Activated CD4-positive, CD25-positive, alpha-beta regulatory T cell treated with anti-CD3 and anti-CD28 coated beads, Interleukin-2, amount 50 U/mL, for 16 hours (primary cell): ENCODE results near the gene FOXL2NB.
A peak's percentile ranks its signal among the peaks of the same experiment; 100 is the strongest.
"Not testable (repeated sequence)": the region's sequence is repeated elsewhere in the genome, so short reads cannot be mapped to it uniquely, and the experiment has no call there.

ENCODE experiments used
- DNase-seq: peaks from one replicate; pipeline ENCODE4 v3.0.0-alpha.2; 2020; ENCODE audit warnings: low read depth, low spot score

The FOXL2NB gene

DNA sequence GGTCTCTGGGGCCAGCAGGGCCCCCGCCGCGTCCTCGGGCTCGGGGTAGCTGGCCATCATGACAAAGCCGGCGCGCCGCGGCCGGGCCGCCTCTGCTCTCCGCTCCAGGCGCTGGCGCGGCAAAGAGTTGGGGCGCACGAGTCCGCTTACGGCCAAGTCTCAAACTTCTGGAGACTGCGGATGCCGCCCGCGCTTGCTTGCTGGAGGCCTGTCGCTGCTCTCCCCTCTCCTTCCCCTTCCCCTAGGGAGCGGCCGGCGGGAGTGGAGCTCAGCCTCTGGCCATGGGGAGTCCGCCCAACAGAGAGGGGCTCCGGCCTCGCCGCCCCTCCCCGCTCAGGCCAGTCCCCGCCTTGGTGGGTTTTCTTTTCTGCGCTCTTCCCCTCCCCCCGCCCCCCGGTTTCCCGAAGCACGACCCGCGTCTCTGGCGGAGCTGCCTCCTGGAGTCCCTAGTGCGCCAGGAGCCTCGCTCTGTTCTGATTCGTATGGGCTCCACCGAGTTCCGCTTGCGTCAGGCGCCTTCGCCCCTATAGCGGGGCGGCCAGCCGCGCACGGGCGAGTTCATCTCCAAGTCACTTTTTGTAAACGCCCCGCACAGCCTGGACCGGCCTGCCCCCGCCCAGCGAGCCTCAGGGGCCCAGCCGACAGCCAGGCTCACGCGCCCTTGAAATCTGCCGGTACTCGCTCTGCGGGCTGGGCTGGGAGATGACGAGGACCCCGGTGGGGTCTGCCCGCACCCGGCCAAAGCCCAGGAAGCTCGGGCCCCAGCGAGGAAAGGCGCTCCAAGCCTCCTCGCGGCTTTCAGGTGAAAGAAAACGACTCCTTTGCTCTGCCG lies at the start of gene FOXL2NB, which contains the start of gene FOXL2:
FOXL2NB (plus strand) TSS at position 555 of the 832 bp plus-strand sequence; CDS start at position 703, 148 bp downstream.
FOXL2 (minus strand) TSS at position 475 of the 832 bp plus-strand sequence; CDS start at position 60, 415 bp downstream.
- no peak for DNase-seq

DNA sequence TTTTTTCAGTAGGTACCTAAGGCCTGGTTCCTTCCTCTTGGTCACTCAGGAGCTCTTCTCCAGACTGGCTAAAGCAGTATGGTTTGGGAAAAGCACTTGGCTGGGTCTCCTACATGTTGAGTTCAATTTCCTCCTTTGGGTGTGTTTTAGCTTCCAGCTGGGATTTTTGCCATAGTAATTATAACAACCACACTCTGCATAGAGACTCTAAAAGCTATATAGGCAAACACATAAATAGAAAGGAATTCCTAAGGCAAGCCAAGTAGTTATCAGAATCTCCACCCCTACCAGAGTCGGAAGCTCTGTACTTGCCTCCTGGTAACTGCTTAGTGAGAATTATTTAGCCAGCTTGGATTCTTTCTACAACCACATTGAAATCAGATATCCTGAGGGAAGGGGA lies 48.7 kb upstream of the FOXL2NB start:
- no peak for DNase-seq

GRCh38 chr3:138898708-138899107 lies 48.3 kb upstream of the FOXL2NB start:
- DNase-seq = no peak

- DNase-seq = no peak
These were observed 47.5 kb upstream of the FOXL2NB start for GRCh38 chr3:138899351-138899991.

DNA sequence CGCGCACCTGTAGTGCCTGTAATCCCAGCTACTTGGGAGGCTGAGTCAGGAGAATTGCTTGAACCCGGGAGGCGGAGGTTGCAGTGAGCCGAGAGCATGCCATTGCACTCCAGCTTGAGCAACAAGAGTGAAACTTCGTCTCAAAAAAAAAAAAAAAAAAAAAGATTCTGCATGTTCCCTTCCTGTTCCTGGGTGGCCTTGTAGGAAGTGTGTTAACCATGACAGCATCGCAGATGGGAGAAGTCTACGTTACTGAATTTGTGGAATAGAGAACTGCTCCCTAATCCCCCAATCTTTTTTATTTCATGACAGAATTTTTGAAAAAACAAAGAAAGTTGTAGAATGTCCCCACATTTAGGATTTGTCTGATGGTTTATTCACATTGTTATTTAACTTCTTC lies 45.5 kb upstream of the FOXL2NB start:
- no peak for DNase-seq

DNA sequence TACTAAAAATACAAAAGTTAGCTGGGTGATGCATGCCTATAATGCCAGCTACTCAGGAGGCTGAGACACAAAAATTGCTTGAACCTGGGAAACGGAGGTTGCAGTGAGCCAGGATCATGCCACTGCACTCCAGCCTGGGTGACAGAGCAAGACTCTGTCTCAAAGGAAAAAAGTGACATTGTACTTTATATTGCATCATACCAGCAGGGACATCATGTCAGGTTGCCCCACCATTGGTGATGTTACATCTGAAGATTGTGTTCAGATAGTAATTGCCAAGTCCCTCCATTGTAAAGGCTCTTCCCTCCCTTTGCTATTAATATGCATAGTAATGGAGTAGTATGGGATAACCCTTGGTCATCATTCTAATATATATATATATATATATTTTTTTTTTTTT lies 44.8 kb upstream of the FOXL2NB start:
- DNase-seq = no peak

- DNase-seq = no peak
These were observed 39.5 kb upstream of the FOXL2NB start for GRCh38 chr3:138907539-138907938.

- no peak for DNase-seq
These were observed 38.2 kb upstream of the FOXL2NB start for GRCh38 chr3:138908846-138909245.

- no peak for DNase-seq
These were observed 37.1 kb upstream of the FOXL2NB start for GRCh38 chr3:138909904-138910303.

- no peak for DNase-seq
These were observed 35.4 kb upstream of the FOXL2NB start for GRCh38 chr3:138911621-138912020.

DNA sequence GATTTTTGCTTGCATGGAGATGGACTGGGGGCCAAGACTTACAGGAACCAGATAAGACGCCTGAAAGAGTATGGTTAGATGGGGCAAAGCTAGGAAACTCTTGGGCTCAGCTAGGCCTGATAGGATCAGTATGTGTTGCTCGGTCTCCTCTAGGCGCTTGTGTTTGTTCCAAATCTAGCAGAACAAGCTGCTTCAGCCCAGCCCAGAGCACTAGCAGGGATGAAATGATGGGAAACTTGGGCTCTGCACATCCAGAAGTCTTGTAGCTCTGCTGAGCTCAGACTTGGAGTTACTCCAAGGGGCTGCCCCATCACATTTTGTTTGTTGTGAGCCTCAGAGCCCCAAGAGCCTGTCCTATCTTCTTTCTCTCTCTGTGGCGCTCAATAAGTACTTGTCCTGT lies 34.8 kb upstream of the FOXL2NB start:
- DNase-seq = no peak

- DNase-seq = no peak
These were observed 33.3 kb upstream of the FOXL2NB start for GRCh38 chr3:138913766-138914165.

DNA sequence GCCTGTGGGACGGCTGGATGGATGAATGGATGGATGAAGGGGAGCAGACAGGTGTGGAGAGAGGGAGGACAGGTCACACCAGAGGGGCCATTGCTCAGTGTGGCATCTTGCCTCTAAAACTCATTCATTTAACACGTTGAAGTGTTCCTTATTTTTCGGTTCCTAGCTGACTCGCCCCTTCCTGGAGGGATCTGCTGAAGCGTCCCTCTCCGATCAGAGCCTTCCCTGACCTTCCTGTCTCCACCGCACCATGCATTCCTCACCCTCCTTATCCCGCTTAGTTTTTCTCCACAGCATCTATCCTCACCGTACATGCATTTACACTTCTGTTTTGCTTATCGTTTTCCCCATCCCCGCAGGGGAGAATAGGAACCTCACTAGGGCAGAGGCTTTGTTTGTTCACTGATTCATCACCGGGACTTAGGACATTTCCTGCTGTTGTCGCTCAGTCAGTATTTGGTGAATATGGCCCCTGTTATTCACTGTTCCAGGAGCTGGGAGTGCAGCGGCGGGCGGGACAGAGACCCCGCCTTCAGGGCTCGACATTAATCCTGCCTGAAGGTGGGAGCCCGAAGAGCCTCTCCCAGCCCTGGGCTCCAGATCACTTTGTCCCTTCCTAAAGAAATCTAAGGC lies 32.0 kb upstream of the FOXL2NB start:
- no peak for DNase-seq

DNA sequence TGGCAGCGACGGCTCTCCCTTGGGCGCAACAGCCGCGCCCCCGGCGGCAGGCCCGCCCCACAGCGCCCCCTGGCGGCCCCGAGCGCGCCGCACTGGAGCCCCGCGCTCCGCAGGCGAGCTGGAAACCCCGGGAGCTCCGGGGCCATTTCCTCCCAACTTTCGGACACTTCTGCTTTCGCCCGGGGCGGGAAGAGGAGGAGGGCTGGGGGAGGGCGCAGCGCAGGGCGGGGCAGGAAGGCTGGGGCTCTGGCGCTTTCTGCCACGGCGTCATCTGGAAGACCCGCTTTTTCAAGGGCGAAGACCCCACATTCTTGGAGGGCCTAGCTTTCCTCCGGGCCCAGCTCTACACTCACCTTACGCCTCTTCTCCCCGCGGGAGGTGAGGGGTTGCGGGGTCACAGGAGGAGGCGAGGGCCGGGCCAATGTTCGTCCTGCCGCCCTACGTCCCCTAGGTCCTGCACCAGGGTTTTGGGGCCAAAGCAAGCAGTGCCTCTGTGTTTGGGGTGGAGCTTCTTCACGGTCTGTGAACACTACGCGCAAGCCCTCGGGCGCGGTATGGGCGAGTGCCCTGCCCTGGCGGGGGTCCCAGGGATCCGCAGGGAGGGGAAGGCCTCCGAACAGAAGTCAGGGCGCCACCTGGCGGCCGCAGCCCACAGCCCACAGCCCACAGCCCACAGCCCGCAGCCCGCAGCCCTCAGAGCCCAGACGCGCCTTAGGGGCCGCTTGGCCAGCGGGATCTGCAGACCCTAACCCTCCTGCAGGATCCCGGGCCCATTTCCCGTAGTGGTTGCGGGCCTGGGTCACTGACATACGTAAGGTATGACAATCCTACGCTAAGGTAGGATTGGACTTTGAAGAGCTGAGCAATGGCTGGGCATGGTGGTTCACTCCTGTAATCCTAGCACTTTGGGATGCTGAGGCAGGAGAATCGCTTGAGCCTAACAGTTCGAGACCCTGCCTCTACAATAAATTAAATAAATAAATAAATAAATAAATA lies 31.2 kb upstream of the FOXL2NB start:
- peak; percentile 55 for DNase-seq

GRCh38 chr3:138916824-138917223 lies 30.2 kb upstream of the FOXL2NB start:
- no peak for DNase-seq

DNA sequence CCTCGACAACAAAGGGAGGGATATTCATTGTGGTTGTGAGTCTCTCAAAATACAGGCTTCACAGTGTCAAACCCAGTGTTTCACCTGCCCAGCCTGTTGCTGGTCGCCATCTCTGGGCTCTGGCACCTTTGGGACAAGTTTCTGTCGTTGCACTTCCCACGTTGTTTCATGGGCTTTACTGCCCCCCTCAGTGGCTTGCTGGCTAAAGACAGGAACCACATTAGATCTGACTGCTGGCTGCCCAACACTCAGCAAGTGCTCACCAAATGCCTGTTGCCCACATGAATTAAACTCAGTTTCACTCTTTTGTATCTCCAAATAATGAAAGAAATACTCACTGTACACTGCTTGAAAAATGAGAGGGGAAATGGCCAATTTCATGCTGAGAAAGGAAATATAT lies 27.7 kb upstream of the FOXL2NB start:
- DNase-seq = no peak

DNA sequence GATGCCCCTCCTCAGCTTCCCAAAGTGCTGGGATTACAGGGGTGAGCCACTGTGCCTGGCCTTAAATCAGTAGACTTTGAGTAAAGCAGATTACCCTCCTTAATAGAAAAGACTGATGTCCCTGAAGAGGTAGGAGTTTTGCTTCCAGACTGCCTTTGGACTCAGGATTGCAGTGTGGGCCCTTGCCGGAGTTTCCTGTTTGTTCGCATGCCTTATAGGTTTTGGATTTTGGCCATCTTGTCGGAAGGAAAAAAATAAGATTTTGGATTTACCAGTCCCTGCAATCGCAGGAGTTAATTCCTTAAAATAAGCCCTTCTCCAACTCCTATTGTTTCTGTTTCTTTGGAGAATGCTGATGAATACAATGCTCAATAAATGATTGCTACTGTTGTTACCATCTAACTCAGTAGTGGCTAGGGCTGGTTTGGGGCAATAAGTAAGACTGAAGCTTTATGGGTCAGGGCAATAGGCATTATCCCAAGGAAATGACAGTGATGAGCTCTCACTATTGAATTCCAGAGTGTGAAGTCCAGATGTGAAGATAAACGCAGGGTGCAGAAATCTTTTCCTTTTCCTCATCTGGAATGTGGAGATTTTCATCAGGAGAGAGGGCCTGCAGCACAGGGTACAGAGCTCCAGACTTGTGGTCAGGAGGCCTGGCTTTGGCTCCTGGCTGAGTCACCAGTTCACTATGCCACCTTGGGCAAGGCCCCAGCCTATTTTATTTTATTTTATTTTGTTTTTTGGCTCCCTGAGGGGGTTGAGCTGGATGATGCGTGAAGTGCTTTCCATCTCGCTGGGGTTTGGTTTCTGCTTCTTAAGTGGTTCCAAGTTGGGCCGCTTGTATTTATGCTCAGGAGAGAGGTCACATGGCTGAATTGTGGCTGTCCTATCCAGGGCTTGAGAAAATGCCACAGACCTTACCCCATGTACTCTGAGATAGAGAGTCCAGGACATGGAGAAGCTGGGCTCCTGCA lies 25.4 kb upstream of the FOXL2NB start:
- no peak for DNase-seq

GRCh38 chr3:138922400-138922799 lies 24.6 kb upstream of the FOXL2NB start:
- not testable (repeated sequence) for DNase-seq

- DNase-seq = peak; percentile 74
These were observed 23.5 kb upstream of the FOXL2NB start for GRCh38 chr3:138923531-138923994.
